Upper lobe of left lung (tissue), 4 donors: ENCODE results near the gene MAPRE3.

ENCODE experiments used
- EP300 ChIP-seq, 4 donors: sonication (generic); formaldehyde crosslinking; IDR thresholded peaks; one replicate each; pipeline ENCODE4 v1.5.1; 2017; ENCODE audit warnings: antibody characterized with exemption in 4 of 4, control low read depth in 2 of 4
- POLR2A ChIP-seq, 4 donors: fragments of 450-650 bp; IDR thresholded peaks; one replicate each; pipeline ENCODE4 v1.5.1; 2016 to 2017; ENCODE audit warnings: antibody characterized with exemption in 4 of 4, mild to moderate bottlenecking in 2 of 4
- TF ChIP-seq, protein P1 (sequence below), 6 experiments: fragments of 450-650 bp in 4 of 6; fragments of 200-600 bp in 2 of 6; sonication (generic) in 2 of 6; IDR thresholded peaks; one replicate each; pipeline ENCODE4 v1.5.1; 2016 to 2019; ENCODE audit warnings: antibody characterized with exemption in 6 of 6

DNA sequence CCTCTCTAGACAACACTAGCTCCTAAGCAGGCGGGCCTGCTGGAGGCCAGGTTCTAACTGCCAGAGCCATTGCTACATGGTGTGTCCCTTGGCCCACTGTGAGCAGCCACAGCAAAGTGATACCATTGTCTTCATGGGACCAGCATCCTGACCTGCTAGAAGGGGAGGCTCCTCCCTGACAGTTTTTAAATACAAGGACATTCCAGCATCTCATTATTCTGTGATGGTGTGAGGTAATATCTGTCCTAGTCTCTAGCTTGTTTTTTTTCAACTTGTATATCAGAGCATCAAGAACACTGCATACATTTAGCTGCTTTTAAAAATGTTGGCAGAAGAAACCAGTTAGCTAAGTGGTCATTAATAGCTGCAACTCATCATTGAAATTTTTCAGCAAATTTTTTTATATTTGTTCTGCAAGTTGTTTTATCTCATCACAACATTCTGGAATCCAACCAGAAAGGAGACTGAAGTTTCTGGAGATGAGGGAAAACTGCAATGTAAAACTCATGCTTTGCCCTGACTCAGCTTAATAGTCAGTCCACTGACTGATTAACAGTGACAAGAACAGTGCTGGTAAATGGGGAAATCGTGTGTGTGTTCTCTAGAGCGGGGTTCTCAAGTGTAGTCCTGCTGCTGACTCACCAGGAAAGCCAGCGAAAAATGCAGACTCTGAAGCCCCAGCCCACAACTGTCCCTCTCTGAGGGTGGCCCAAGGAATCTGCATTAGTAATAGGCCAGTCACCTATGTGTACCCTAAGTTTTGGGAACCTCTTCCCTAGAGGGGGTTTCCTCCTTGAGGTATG, 17.8 kb downstream of the MAPRE3 start:
- TF ChIP-seq, protein P1, sequence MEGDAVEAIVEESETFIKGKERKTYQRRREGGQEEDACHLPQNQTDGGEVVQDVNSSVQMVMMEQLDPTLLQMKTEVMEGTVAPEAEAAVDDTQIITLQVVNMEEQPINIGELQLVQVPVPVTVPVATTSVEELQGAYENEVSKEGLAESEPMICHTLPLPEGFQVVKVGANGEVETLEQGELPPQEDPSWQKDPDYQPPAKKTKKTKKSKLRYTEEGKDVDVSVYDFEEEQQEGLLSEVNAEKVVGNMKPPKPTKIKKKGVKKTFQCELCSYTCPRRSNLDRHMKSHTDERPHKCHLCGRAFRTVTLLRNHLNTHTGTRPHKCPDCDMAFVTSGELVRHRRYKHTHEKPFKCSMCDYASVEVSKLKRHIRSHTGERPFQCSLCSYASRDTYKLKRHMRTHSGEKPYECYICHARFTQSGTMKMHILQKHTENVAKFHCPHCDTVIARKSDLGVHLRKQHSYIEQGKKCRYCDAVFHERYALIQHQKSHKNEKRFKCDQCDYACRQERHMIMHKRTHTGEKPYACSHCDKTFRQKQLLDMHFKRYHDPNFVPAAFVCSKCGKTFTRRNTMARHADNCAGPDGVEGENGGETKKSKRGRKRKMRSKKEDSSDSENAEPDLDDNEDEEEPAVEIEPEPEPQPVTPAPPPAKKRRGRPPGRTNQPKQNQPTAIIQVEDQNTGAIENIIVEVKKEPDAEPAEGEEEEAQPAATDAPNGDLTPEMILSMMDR (IDR thresholded peaks at IDR 0.05) = no peak
- TF ChIP-seq POLR2A (IDR thresholded peaks at IDR 0.05) (no peak), EP300 (IDR thresholded peaks at IDR 0.05) (no peak)
